ENCODE results near the gene SKOR2. TPM values are rescaled to one million over a fixed set of nuclear protein-coding genes. Genes with fewer than 3 reads are reported as not detected.

SKOR2 gene
- total RNA-seq, 1 experiment from 2014 or later, result not detected

DNA sequence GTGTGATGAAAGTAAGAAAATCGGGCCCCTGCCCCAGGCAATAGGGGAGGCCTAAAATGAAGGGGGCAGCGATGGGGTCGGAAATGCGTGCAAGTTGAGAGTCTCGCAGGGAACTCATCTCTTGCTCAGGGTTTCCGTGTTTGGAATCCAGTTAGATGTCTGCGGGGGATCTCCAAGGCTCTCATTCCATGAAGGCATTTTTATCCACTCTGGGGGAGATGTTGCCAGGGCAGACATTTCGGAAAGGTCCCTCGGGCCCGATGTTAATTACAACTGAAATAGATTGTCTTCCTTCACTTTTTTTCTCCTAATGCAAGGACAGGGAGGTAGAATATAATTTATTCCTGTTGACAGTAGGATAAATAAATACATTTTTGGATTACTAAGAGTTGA, 12.8 kb upstream of the SKOR2 start:
- H3K36me3 ChIP-seq (ENCODE audit: control insufficient read depth in 1 of 2, insufficient read depth in 2 of 2, low read length in 2 of 2), result no peaks in the 10 kb centered on the region
- H3K27me3 ChIP-seq (ENCODE audit: insufficient read depth, low read length), result peaks cover 8% of the 10 kb centered on the region; the same call in 1 of the 2 replicates
- TF ChIP-seq, protein P1, sequence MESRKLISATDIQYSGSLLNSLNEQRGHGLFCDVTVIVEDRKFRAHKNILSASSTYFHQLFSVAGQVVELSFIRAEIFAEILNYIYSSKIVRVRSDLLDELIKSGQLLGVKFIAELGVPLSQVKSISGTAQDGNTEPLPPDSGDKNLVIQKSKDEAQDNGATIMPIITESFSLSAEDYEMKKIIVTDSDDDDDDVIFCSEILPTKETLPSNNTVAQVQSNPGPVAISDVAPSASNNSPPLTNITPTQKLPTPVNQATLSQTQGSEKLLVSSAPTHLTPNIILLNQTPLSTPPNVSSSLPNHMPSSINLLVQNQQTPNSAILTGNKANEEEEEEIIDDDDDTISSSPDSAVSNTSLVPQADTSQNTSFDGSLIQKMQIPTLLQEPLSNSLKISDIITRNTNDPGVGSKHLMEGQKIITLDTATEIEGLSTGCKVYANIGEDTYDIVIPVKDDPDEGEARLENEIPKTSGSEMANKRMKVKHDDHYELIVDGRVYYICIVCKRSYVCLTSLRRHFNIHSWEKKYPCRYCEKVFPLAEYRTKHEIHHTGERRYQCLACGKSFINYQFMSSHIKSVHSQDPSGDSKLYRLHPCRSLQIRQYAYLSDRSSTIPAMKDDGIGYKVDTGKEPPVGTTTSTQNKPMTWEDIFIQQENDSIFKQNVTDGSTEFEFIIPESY (IDR thresholded peaks at IDR 0.05; ENCODE audit: extremely low read depth, insufficient replicate concordance, low read length), result no peak
- TF ChIP-seq CBX3 (IDR thresholded peaks at IDR 0.05; ENCODE audit: low read depth) (no peak), POLR2A (IDR thresholded peaks at IDR 0.05; ENCODE audit: borderline replicate concordance, extremely low read depth, insufficient read depth, insufficient read length) (no peak), EZH2 (IDR thresholded peaks at IDR 0.05) (no peak), JUND (IDR thresholded peaks at IDR 0.05) (no peak), ELF1 (IDR thresholded peaks at IDR 0.05; ENCODE audit: borderline replicate concordance, low read depth) (no peak), ZNF274 (IDR thresholded peaks at IDR 0.05; ENCODE audit: low read depth, low read length) (no peak), FOSL1 (IDR thresholded peaks at IDR 0.05; ENCODE audit: low read depth) (no peak)
- TF ChIP-seq, protein P2, sequence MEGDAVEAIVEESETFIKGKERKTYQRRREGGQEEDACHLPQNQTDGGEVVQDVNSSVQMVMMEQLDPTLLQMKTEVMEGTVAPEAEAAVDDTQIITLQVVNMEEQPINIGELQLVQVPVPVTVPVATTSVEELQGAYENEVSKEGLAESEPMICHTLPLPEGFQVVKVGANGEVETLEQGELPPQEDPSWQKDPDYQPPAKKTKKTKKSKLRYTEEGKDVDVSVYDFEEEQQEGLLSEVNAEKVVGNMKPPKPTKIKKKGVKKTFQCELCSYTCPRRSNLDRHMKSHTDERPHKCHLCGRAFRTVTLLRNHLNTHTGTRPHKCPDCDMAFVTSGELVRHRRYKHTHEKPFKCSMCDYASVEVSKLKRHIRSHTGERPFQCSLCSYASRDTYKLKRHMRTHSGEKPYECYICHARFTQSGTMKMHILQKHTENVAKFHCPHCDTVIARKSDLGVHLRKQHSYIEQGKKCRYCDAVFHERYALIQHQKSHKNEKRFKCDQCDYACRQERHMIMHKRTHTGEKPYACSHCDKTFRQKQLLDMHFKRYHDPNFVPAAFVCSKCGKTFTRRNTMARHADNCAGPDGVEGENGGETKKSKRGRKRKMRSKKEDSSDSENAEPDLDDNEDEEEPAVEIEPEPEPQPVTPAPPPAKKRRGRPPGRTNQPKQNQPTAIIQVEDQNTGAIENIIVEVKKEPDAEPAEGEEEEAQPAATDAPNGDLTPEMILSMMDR (IDR thresholded peaks at IDR 0.05 in 2 of 3, conservative IDR thresholded peaks at IDR 0.05 in 1 of 3; ENCODE audit: borderline replicate concordance in 1 of 3, insufficient read depth in 1 of 3, low read depth in 2 of 3, low read length in 2 of 3), result no peak
- TF ChIP-seq, protein P3, sequence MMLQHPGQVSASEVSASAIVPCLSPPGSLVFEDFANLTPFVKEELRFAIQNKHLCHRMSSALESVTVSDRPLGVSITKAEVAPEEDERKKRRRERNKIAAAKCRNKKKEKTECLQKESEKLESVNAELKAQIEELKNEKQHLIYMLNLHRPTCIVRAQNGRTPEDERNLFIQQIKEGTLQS (IDR thresholded peaks at IDR 0.05), result no peak
- intact Hi-C loops (cut with micrococcal nuclease), result no loop called here
- BruUV-seq (replicated peaks), result no TSS peak
- no peak overlapping the region for H2AFZ ChIP-seq (ENCODE audit: low read depth, low read length, poor library complexity, severe bottlenecking)
- ATAC-seq (no peak), DNase-seq (ENCODE audit: low read depth, low spot score) (no peak)
- no peak overlapping the region for H3K27ac ChIP-seq (ENCODE audit: low read depth, low read length)
- ChIA-PET POLR2A (no interaction called here), CTCF (no interaction called here), RAD21 (ENCODE audit: low non-redundant PET in 1 of 2, low total read pairs in 2 of 2, uncharacterized antibody in 2 of 2, unreplicated experiment in 2 of 2) (no interaction called here)
- H3K9me3 ChIP-seq (ENCODE audit: control insufficient read depth in 1 of 2, insufficient read depth in 1 of 2, low read depth in 1 of 2, low read length in 2 of 2), result no peaks in the 10 kb centered on the region
- H3K79me2 ChIP-seq (ENCODE audit: insufficient read depth, low read length), result no peaks in the 10 kb centered on the region
- H3K9ac ChIP-seq (ENCODE audit: low read length), result no peak overlapping the region
- H3K4me2 ChIP-seq (ENCODE audit: low read length), result no peak overlapping the region
- no peaks in the 10 kb centered on the region for H4K20me1 ChIP-seq (ENCODE audit: insufficient read depth)
- 0 out of 4 replicates have a peak, but pooled peaks cover 2 to 3% of the 10 kb centered on the region in 2 experiments for H3K4me1 ChIP-seq (ENCODE audit: control insufficient read depth in 1 of 2, insufficient read depth in 2 of 2, low read length in 2 of 2)
- no peak overlapping the region for H3K4me3 ChIP-seq (replicated peaks in 1 of 2; ENCODE audit: low read depth in 1 of 2, low read length in 2 of 2)
- no peaks in the 10 kb centered on the region for H3K9me2 ChIP-seq (ENCODE audit: insufficient read depth)

Measured in HCT116 (cell line).